HG02642 (cell line): ENCODE results near the gene ZNF730.
"Not testable (repeated sequence)": the region's sequence is repeated elsewhere in the genome, so short reads cannot be mapped to it uniquely, and the experiment has no call there.

Experiments used
- ATAC-seq: cut with Tn5 transposase; IDR thresholded peaks from one replicate; pipeline ENCODE4 v1.9.1; 2021; ENCODE audit warnings: mild to moderate bottlenecking; ENCODE audit not compliant: unreplicated experiment, poor library complexity

ZNF730 gene

DNA sequence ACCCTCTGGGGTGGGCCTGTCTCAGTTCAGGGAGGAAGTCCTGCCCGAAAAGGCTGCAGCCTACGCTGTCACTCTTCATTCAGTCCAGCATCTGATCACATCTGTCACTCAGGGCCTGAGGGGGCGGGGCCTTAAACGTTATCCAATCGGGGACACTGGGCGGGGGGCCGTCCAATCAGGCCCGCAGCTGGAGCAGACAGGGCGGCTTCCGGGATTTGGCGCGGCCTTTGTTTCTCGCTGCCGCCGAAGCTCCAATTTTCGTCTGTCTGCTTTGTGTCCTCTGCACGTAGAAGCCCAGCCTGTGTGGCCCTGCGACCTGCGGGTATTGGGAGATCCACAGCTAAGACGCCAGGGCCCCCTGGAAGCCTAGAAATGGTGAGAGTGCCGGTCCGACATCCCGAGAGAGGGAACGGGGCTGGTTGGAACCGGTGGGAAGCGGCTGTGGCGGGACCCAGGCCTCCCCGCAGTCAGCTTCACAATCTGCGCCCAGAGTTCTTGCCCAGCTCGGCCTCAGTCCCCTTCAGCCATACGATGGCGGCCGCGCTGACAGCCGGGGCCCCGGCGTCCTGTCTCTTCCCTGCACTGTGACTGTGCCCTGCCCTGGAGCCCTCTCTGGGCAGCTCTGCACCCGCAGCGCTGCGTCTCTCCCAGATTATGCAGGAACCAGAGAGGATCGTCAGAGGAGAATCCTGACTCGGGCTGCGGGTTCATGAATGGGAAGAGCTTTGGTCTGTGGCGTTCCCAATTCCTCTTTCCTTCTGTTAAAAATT lies at the start of gene ZNF730:
TSS of gene ZNF730 (plus strand) at position 224 of the 770 bp plus-strand sequence. CDS start at position 373, 149 bp downstream.
- ATAC-seq = peak; percentile 97

DNA sequence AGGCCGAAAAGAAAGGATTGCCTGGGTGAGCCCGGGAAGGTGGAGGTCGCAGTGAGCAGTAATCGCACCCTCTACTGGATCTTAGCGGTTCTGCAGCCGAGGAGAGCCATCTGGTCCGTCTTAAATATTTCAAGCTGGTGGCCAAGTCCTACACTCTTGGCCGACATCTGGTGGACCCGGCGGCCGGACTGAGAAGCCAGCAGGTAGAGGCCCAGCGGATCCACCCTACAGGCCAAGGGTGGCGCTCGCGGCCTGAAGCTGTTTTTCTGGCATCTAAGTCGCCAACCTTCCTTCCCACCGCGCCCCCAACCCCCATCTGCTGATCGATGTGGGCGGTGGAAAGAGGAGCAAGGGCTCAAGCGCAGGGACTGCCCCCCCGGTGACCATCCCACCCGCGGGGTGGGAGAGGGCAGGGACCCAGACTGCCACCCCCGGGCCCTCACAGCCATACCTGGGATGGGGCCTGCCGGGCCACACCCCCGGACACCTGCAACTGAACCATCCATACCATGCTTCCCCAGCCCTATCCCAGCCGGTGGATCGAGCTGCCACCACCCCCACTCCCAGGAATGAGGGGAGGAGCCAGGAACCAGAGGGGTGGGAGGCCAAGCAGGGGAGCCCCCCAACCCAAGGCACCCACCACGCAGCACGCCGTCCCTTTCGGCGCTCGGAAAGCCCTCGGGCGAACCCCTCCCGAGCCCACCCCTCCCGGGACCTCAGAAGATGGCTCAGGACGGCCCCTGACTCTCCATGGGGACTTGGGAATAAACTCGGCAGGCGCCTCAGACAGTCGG lies 46.3 kb upstream of the ZNF730 start:
- ATAC-seq = no peak

DNA sequence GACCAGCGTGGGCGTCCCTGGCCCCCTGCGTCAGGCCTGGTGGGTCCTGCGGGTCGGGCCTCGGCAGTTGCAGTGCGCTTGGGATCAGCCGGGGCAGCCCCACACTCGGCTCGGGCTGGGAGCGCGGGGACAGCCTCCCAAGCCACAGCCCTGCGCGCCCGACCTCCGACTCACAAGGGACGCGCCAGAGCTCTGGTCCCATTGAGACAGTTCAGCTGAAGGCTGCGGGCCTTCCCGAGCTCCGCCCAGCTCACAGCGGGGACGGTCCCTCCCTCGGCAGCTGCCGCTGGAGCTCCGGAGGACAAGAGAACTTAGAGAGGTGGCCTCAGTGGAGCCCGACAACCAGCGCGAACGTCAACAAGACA lies 45.7 kb upstream of the ZNF730 start:
- peak; percentile 38 for ATAC-seq

DNA sequence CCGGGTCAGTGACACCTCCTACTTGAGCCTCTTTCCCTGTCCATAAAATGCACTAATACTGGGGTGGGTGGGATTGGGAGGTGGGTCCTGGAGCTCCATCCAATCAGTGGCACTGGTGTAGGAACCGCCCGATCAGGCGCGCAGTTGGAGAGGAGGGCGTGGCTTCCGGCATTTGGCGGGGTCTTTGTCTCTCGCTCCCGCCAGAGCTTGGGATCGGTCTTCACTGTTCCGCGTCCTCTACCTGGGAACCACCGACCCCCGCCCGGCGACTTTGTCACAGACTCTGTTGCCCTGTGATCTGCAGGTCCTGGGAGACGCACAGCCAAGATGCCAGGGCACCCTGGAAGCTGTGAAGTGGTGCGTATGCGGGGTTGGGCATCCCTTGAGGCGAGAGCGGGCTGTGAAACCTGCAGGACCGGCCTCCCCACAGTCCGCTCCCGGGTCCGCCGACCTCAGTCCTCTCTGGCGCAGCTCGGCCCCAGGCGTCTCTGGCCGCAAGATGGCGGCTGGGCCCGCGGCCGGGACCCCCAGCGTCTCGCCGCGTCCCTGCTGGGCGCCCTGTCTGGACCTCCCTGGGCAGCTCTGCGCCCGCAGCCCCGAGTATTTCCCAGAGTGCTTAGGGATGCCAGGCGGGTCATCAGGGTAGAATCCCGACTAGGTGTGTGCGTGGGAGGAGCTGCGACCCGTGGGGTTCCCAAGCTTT lies 41.6 kb upstream of the ZNF730 start:
- peak; percentile 79 for ATAC-seq

DNA sequence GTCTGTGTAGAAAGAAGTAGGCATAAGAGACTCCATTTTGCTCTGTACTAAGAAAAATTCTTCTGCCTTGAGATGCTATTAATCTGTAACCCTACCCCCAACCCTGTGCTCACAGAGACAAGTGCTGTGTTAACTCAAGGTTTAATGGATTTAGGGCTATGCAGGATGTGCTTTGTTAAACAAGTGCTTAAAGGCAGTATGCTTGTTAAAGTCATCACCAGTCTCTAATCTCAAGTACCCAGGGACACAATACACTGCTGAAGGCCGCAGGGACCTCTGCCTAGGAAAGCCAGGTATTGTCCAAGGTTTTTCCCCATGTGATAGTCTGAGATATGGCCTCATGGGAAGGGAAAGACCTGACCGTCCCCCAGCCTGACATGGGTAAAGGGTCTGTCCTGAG lies 39.0 kb upstream of the ZNF730 start:
- not testable (repeated sequence) for ATAC-seq

DNA sequence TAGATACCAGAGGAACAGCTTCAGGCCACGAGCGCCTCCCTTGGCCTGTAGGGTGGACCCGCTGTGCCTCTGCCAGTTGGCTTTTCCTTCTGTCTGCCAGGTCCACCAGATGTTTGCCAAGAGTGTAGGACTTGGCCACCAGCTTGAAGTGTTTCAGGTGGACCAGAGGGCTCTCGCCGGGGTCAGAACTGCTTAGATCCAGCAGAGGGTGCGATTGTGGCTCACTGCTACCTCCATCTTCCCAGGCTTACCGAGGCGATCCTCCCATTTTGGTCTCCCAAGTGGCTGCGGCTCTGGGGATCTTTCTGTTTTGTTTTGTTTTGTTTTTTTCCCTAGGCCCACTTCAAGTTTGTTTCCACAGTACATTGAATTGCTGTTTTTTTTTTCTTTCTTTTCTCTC lies 23.0 kb upstream of the ZNF730 start:
- ATAC-seq = no peak

DNA sequence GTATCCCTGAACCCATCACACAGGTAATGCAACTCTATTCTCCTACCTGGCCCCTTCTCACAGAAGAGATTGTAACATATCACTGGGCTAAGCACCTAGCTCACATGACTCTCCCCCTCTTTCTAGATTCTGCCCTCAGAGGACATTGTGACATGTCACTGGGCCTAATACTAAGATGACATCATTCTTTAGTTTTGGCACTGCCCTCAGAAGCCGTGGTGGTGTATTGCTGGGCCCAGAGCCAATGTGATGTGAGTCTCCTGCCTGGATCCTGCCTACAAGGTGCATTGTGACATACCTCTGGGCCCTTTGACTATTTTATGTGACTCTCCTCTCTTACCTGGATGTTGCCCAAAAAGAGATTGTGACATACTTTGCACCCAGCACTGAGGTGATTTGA lies 21.4 kb upstream of the ZNF730 start:
- ATAC-seq = no peak

DNA sequence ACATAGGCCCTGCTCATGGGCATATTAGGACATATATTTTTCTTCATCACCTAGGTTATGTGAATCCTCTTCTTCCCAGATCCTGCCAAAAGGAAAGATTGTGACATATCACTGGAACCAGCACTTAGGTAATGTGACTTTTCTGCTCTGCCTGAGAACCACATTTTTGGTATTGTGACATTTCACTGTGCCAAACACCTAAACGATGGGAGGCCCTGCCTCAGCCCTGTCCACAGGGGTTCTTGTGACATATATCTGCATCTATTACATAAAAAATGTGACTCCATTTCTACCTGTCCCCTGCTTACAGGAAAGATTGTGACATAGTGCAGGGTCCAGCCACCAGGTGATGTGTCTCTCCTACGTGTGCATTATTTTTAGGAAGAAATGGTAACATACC lies 18.5 kb upstream of the ZNF730 start:
- no peak for ATAC-seq

DNA sequence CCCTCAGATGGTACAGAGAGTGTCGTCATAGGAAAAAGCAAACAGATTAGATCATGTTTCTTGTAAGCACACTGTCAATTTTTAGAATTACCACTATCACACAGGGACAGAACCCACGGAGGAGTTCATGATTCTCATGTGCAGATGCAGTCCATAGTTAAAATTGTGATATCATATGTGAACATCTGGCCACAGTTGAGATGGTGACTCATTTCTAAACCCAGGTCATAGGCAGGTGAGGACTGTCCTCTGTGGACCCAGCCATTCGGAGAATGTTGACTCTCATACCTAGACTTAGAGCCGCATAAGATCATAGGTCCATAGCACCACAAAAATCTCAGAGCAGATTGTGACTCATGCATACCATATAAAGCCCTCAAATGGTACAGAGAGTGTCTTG lies 17.8 kb upstream of the ZNF730 start:
- no peak for ATAC-seq

DNA sequence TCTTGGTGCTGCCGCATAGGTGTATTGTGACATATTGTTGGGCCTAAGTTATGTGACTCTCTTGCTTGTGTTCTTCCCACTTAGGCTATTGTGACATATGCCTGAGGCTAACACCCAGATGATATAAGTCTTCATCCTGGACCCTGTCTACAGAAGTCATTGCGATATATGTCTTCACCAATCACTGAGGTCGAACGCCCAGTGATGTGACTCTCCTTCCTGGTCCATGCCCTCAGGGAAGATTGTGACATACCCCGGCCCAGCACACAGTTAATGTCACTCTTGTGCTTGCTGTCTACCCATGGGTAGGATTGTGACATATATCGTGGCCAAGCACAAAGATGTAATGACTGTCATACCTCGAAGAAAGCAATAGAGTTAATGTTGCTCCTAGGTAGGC lies 16.9 kb upstream of the ZNF730 start:
- no peak for ATAC-seq

DNA sequence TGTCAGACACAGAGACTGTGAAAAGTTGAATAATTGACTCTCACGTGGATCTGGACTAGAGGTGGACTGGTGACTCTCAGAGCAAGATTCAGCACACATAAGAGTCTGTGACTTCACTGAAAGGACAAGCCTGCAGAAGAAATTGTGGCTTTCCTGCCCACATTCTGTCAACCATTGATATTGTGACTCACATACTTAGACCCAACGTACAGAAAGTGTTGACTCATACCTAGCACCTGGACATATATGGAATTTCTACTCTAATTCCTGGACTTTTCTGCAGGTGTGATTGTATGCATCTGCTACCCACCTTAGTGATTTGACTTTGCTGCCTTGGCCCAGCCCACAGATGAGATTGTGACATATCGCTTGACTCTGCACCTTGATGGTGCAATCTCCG lies 15.6 kb upstream of the ZNF730 start:
- no peak for ATAC-seq

DNA sequence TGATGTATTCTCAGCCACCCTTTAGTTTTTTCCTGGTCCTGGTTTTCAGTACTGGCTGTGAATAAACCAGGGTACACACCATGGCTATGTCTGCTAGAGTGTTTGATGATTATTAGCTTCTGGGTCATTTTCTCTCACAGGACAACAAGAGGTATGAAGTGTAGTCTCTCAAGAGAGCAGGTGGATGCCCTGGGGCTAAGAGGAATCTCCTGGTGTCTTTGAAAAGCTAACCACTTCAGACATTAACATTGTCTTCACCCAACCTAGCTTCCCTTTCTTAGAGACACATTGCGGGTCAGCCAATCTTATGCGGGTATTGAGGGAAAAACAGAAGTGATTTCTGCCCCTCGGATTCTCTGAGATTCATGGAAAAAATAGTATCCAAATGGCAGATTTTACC lies 1.6 kb downstream of the ZNF730 start:
- ATAC-seq = no peak

DNA sequence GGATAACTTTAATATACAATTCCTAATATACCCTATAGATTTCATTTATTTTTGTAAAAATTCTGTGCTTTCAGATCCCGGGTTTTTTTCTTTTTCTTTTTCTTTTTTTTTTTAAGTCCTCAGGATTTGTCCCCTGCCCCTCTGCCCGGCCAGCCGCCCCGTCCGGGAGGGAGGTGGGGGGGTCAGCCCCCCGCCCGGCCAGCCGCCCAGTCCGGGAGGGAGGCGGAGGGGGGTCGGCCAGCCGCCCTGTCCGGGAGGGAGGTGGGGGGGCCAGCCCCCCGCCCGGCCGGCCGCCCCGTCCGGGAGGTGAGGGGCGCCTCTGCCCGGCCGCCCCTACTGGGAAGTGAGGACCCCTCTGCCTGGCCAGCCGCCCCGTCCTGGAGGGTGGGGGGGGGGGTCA lies 17.4 kb downstream of the ZNF730 start:
- ATAC-seq = not testable (repeated sequence)

DNA sequence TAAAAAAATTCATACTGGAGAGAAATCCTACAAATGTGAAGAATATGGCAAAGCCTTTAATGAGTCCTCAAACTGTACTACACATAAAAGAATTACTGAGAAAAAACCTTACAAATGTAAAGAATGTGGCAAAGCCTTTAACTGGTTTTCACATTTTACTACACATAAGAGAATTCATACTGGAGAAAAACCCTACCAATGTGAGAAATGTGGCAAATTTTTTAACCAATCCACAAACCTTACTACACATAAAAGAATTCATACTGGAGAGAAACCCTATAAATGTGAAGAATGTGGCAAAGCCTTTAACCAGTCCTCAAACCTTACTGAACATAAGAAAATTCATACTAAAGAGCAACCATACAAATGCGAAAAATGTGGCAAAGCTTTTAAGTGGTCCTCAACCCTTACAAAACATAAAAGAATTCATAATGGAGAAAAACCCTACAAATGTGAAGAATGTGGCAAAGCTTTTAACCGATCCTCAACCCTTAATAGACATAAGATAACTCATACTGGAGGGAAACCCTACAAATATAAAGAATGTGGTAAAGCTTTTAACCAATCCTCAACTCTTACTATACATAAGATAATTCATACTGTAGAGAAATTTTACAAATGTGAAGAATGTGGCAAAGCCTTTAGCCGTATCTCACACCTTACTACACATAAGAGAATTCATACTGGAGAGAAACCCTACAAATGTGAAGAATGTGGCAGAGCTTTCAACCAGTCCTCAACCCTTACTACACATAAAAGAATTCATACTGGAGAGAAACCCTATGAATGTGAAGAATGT lies 29.0 kb downstream of the ZNF730 start:
- ATAC-seq = no peak

DNA sequence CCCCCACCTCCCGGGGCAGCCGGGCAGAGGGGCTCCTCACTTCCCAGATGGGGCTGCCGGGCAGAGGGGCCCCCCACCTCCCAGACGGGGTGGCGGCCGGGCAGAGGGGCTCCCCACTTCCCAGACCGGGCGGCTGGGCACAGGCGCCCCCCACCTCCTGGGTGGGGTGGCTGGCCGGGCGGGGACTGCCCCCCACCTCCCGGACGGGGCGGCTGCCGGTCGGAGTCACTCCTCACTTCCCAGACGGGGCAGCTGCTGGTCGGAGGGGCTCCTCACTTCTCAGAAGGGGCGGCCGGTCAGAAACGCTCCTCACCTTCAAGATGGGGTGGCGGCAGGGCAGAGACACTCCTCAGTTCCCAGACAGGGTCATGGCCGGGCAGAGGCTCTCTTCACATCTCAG lies 43.9 kb downstream of the ZNF730 start:
- no peak for ATAC-seq

DNA sequence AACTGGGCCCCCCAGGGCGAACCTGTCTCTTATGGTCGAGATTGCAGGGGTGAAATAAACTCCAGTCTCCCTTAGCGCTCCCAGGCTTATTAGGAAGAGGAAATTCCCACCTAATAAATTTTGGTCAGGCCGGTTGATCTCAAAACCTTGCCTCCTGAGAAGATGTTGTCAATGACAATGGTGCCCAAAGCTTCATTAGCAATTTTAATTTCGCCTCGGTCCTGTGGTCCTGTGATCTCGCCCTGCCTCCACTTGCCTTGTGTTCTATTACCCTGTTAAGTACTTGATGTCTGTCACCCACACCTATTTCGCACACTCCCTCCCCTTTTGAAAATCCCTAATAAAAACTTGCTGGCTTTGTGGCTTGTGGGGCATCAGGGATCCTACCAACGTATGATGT lies 51.5 kb downstream of the ZNF730 start:
- ATAC-seq = not testable (repeated sequence)

DNA sequence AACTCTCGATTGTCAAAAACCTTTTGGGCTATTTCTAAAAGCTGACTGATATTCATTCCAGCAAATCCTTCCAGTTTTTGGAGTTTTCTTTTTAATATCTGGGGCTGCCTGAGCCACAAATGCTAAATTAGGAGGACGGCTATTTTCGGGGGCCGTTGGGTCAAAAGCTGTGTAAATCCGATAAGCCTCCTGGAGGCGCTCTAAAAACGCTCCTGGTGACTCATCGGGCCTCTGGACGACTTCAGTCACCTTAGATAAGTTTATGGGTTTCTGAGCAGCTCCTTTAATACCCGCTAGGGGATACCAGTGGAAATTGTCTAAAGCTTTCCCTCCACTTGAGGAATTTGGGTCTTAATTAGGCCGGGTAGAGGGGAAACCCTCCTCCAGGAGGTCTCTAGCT lies 66.4 kb downstream of the ZNF730 start:
- no peak for ATAC-seq

DNA sequence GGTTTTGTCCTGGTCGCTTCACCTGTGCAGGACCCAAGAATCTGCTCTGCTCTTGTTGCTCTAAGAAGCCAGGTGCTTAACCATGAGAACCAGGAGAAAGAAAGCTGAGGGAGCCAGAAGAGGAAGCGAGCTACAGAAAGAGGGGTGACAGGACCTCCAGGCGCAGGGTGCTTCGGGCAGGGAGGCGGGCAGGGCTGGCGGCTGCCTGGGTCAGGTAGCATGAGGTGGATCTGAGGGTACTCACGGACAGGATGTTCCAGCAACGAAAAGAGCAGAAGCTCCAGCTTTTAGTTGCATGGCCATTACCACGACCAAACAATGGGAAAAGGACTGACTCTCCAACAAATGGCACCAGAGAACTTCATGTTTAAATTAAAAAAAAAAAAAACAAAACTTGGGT lies 73.5 kb downstream of the ZNF730 start:
- ATAC-seq = no peak
